GM19023 (cell line): ENCODE measurements around the gene MYCT1.
"Not testable (repeated sequence)": the region's sequence is repeated elsewhere in the genome, so short reads cannot be mapped to it uniquely, and the experiment has no call there.

Experiments
- ATAC-seq: cut with Tn5 transposase; IDR thresholded peaks from one replicate; pipeline ENCODE4 v1.9.1; 2021; ENCODE audit warnings: mild to moderate bottlenecking, moderate library complexity; ENCODE audit not compliant: unreplicated experiment

Gene MYCT1

DNA sequence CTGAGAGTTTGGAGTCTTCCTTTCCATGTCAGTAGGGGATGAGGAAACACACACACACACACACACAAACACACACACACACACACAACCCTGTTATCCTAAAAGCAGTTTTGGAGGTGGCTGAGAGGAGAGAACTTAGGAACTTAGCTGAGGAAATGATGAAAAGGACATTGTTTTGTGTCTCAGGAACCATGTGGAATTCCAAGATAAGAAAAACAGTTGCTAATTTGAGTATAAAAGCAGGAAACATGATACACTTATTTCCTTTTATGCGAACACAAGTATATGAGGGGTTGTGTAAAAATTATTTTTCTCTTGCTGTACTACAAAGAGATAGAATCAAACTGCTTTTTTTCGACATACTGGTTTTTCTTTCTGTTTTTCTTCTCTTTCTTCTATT, at the start of gene MYCT1:
Gene MYCT1, plus strand, starts transcription at position 264 of the 400 bp plus-strand sequence. Its CDS starts 6 bp downstream, at position 270.
- ATAC-seq = no peak

- ATAC-seq = no peak
These were observed 49.6 kb upstream of the MYCT1 start for GRCh38 chr6:152648105-152648504.

GRCh38 chr6:152651986-152652385, 45.7 kb upstream of the MYCT1 start:
- no peak for ATAC-seq

GRCh38 chr6:152661776-152662175, 35.9 kb upstream of the MYCT1 start:
- no peak for ATAC-seq

- no peak for ATAC-seq
These were observed 27.8 kb upstream of the MYCT1 start for GRCh38 chr6:152669895-152670294.

- ATAC-seq = no peak
These were observed 26.5 kb upstream of the MYCT1 start for GRCh38 chr6:152671171-152671570.

DNA sequence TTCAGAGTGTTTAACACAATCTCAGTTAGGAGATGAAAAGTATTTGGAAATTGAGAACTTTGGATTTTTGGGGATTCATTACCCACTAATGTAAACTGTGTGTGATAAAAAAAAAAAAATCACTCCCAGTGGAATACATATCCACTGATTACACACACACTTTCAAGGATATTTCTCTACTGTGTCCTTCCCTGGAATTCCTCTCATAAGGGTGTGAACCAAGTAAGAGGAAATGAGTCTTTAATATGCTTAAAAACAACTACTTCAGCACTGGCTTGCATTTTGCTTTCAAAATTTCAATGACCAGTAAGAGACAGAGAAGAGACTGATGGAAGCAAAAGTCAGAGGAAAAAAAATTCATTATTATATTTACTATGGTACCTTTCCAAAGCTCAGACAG, 24.5 kb upstream of the MYCT1 start:
- no peak for ATAC-seq

DNA sequence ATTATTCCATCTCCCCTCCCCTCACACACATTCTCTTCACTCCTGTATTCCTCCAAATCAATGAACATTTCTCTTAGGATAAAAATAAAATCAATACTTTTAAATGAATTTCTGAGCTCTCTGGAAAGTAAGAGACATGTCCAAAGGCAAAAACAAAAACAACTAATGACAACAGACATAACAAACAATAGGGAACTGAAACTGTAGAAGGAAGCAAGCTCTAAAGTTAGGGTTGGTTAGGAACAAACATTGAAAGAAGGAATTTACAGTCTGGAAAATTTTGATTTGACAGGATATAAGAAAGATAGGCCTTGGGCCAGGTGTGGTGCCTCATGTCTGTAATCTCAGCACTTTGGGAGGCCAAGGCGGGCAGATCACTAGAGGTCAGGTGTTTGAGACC, 17.5 kb upstream of the MYCT1 start:
- ATAC-seq = no peak

GRCh38 chr6:152680879-152681517, 16.7 kb upstream of the MYCT1 start:
- ATAC-seq = no peak

DNA sequence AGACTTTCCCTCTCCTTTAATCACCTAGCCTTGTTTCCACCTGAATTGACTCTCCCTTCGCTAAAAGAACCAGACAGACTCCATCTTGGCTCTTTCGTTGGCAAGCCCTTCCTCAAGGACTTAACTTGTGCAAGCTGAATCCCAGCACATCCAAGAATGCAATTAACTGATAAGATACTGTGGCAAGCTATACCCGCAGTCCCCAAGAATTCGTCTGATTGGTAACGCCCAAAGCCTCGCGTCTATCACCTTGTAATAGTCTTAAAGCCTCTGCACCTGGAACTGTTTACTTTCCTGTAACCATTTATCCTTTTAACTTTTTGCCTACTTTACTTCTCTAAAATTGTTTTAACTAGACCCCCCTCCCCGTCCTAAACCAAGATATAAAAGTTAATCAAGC, 15.6 kb upstream of the MYCT1 start:
- no peak for ATAC-seq

DNA sequence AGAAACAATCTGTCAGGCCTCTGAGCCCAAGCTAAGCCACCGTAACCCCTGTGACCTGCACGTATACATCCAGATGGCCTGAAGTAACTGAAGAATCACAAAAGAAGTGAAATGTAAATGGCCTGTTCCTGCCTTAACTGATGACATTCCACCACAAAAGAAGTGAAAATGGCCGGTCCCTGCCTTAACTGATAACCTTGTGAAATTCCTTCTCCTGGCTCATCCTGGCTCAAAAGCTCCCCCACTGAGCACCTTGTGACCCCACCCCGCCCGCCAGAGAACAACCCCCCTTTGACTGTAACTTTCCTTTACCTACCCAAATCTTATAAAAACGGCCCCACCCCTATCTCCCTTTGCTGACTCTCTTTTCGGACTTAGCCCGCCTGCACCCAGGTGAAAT, 14.8 kb upstream of the MYCT1 start:
- not testable (repeated sequence) for ATAC-seq

DNA sequence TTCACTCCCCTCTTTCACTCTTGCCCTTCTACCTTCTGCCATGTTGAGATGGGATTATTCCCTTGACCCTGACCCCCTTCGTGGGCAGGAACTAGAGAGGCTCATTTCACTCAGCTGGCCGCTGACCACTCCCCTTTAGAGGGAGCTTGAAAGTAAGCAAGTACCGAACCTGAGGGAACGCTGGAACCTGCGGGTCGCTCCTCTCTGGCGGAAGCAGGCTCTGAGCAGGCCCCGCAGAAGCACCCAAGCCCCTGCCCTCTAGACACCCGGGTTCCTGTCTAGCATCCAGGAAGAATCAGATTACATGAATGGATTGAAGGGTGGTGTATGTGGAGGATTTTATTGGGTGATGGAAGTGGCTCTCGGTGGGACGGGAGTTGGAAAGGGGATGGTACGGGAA, 11.9 kb upstream of the MYCT1 start:
- ATAC-seq = no peak

DNA sequence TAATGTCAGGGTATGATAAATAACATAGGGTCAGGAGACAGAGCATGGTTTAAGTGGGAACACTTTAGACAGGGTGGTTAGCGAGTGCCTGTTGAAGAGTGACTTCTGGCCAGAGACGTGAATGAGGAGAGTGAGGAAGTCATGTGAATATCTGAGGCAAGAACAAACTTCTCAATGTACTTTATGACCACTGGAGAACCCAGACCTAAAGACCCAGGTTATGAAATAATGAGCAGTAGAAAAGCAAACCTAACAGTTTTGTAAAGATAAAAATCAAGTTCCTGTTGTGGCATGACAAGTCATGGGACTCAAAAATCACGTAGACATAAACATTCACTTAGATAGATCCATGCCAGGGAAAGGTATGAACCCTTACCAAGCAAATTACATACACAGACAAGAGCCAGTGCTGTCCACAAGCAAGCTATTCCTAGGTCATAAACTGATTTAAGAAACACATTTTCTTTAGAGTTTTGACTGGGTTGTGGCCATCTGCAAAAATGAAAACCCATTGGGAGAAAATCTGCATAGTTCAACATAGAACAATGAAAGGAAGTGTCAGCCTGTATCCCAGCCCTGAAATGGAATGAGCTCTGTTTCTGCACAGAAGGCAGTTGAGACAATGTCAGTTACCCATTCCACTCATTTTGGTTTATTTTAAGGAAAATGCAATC, 2.2 kb upstream of the MYCT1 start:
- ATAC-seq = no peak

DNA sequence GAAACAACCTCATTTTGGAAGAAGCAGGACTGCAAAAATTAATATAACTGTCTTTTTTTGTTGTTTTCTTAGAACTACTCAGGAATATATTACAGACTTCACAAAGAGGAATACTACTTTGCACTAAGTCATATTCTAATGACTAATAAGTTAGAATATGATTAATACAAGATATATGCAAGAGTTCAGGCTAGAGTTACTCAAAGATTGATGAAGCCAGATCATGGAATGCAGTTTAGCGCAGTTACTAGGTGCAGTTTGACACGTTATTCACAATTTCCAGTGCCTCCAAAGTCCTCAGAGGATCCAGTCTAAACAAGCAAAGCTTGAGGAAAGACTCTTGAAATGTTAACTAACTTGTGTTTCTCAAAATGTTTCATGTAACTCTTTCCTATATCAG, 1.2 kb upstream of the MYCT1 start:
- no peak for ATAC-seq

GRCh38 chr6:152698692-152699091, 995 bp downstream of the MYCT1 start:
- no peak for ATAC-seq

DNA sequence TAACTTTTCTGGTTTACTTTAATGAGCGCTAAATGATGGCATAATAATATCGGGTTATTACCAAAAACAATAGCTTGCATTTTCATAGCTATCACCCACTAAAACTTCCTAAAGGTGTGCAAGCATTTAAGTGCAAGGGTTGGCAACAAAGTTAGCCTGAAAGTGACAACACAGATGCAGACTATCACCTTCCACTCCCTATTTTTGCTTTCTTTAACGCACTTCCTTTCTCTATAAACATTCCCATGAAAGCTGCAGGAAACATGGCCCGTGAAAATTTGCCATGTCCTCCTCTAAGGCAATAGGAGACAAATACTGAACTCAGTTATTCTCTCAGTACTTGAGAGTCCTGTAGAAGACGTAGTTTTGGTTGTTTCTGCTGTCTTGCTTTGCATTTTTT, 2.7 kb downstream of the MYCT1 start:
- no peak for ATAC-seq

DNA sequence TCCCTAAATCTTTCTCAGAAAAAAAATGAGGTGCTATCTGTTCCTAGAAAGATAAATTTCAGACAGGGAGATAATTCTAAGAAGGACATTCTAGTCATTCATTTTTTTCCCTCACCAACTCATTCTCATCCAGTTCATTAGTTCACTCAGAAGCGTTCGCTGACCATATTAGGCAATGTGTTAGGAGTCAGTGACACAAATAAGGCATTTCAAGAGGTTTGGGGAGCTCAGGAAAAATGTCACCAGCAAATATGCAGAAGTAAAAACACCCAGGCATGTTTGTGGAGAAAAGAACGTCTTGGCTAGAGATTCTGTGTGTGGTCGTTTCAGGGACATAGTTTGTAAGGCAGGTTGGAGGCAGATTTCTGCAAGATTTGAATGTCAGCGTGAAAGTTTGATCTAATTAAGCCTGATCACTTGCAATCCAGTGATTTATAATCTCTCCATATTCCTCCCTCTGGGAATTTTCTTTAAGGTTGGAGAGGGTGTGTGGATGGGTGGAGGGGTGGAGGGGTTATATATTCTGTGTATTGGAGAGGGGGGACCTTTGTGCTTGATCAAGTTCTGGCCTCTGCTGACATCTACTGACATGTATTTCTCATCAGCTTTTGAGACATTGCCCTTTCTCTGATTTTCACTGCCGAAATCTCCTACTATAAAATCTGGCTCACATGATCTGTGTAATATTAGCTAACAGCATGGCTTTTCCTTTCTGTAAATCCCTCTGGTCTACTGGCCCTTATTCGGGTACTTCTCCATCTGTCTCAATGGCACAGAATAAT, 3.6 kb downstream of the MYCT1 start:
- no peak for ATAC-seq

- ATAC-seq = no peak
These were observed 4.2 kb downstream of the MYCT1 start for GRCh38 chr6:152701863-152702401.

DNA sequence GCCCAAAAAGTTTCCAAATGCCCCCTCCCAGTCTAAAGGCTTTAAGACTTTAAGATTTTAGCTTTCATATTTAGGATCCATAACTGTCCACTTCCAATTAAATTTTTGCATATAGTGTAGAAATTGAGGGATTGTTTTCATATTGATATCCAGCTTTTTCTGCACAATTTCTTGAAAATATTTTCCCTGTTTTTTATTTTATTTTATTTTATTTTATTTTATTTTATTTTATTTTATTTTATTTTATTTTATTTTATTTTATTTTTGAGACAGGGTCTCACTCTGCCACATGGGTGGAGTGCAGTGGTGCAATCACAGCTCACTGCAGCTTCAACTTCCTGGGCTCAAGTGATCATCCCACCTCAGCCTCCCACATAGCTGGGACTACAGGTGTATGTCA, 6.1 kb downstream of the MYCT1 start:
- not testable (repeated sequence) for ATAC-seq

DNA sequence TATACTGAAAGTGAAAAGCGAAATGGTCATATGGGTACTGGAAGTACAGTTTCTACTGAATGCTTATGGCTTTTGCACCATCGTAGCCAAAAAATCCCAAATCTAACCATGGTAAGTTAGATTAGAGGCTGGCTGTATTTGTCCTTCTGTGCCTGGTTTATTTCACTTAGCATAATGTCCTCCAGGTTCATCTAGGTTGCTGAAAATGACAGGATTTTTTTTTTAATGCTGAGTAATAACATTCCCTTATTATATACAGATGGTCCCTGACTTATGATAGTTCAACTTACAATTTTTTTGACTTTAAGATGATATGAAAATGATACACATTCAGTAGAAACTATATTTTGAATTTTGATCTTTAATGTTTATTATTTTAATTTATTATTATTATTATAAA, 7.6 kb downstream of the MYCT1 start:
- no peak for ATAC-seq

DNA sequence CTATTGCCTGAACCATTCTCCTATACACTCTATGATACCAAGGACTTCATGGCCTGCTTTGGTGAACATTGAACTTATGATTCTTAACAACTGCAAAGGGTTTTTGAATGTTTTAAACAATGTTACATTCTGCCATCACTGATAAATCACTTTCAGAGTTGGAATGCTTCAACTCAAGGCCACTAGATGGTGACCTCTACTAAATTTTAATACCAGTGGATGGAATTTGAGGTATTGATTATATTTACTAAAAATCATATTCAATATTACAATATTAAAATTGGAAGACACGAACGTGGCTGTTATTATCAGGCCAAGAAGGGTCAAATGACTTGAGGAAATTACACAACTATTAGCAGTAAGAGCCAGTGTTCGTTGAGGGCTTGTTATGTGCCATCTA, 18.6 kb downstream of the MYCT1 start:
- no peak for ATAC-seq

DNA sequence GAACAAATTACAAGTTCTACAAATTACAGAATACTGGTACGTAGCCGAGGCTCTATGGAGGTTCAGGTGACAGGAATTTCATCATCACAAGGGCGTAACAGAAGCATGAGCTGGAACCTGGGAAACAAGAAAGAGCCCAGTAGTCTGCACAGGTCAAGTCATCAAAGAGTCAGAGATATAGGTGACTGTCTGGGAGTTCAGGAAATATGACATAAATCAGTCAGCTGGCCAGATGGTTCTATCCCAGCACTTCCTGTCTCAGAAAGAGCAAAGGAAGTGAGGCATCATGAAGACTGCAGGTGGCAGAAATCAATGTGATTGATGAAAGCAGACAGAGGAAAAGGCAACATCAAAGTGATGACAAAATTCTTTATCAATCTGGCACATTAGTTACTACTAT, 23.3 kb downstream of the MYCT1 start:
- ATAC-seq = no peak
